GM18499 (cell line): ENCODE measurements around the gene SNRPN.
"Not testable (repeated sequence)": the region's sequence is repeated elsewhere in the genome, so short reads cannot be mapped to it uniquely, and the experiment has no call there.

Experiments
- ATAC-seq: cut with Tn5 transposase; IDR thresholded peaks from one replicate; pipeline ENCODE4 v1.9.1; 2021; ENCODE audit warnings: moderate number of reproducible peaks; ENCODE audit not compliant: insufficient read depth, unreplicated experiment

Gene SNRPN

GRCh38 chr15:24966364-24967103 lies 11.7 kb downstream of the SNRPN start:
- no peak for ATAC-seq

- no peak for ATAC-seq
These were observed 16.3 kb downstream of the SNRPN start for GRCh38 chr15:24971052-24971451.

GRCh38 chr15:24971772-24972171 lies 17.0 kb downstream of the SNRPN start:
- no peak for ATAC-seq

DNA sequence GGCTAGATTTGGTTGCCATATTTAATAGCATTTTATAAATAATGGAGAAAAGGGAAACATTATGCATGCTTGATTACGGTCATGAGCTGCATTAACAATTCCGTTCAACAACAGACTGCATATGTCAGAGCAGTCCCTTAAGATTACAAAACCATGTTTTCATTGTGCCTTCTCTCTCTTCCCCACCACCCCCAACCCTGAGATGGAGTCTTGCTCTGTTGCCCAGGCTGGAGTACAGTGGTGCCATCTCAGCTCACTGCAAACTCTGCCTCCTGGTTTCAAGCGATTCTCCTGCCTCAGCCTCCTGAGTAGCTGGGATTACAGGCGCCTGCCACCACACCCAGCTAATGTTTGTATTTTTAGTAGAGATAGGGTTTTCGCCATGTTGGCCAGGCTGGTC lies 17.9 kb downstream of the SNRPN start:
- not testable (repeated sequence) for ATAC-seq

DNA sequence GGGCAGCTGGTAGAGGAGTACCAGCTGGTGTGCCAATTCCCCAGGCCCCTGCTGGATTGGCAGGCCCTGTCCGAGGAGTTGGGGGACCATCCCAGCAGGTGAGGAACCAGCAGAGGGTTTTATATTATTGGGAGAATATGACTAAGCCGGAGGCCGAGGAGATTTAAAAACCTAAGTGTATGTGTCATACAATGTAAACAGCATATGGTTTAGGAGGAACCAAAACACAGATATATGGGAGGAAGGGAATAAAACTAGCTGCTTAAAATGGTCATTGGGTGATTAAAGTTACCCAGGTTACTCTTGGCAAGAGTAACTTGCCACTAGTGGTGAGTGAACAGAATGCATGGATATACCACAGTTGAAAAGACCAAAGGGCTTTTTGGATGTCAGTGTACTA lies 22.1 kb downstream of the SNRPN start:
- no peak for ATAC-seq

DNA sequence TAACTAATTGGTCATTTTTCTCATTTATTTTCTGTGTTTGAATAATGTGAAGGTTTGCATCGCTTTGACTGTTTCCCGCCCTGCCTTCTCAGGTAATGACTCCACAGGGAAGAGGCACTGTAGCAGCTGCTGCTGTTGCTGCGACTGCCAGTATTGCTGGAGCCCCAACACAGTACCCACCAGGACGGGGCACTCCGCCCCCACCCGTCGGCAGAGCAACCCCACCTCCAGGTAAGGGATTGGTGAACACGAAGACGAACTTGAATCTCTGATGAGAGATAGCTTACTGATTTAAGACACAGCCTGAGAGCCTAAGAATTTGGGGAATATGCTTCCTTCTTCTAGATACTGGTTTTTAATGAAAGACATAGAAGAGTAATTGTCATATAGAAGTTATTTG lies 22.9 kb downstream of the SNRPN start:
- ATAC-seq, result no peak

GRCh38 chr15:24985224-24985623 lies 30.4 kb downstream of the SNRPN start:
- ATAC-seq, result no peak

DNA sequence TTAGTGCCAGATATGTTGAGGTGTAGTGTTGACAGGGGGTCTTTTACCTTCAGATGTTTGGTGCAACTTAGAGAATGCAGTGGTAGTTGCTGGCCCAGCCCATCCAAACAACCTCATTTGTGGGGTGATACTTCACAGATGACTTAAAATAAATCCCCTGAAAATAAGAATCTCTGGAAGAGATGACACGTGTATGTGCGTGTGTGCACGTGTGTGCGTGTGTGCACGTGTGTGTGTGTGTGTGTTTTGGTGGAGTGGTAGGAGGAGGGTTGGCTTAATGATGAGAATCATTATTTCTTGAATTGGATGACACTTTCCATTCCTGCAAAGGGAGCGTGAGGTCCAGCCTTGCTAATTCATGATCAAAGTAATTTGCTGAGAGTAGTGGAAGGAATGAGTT lies 31.9 kb downstream of the SNRPN start:
- no peak for ATAC-seq

GRCh38 chr15:25019434-25019833 lies 64.6 kb downstream of the SNRPN start:
- no peak for ATAC-seq

DNA sequence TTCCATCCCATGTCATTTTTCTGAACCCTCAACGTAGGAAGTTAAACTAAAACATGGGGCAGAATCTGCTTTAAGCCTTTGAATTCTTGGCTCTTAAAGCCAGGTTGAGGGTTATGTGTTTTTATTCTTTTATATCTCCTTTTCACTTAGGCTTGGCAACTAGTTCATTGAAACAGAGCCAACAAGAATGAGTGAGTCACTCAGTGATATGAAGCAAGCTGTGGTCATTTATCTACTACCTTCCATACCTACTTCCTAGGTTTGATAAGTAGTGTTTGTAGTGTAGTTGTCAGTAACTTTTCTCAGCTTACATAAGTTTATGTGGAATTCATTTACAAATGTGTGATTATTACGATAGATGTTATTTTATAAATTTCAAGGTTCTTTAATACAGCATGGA lies 67.4 kb downstream of the SNRPN start:
- no peak for ATAC-seq
